Neural cell (in vitro differentiated cells): Measurements from ENCODE around the gene HSF4. TPM values are rescaled to one million over a fixed set of nuclear protein-coding genes. Genes with fewer than 3 reads are reported as not detected.

Experiments
- H2AFZ ChIP-seq: fragments of 200-600, 300-800 bp; sonication (generic), shearing (Covaris generic); 2 replicates; pipeline ENCODE4 v1.6.0; 2014; ENCODE audit warnings: low read depth, mild to moderate bottlenecking, antibody characterized with exemption, low read length, moderate library complexity
- H3F3A ChIP-seq: fragments of 200-600 bp; shearing (Covaris generic); 2 replicates; pipeline ENCODE4 v1.6.1; 2016; ENCODE audit warnings: mild to moderate bottlenecking, moderate library complexity, mixed read lengths, antibody characterized with exemption, low read length; ENCODE audit not compliant: insufficient read depth, poor library complexity, severe bottlenecking
- H3K27ac ChIP-seq: fragments of 200-600, 300-800 bp; sonication (generic), shearing (Covaris generic); 2 replicates; pipeline ENCODE4 v1.5.1; 2014; ENCODE audit warnings: mild to moderate bottlenecking, low read length, moderate library complexity
- H3K27me3 ChIP-seq: fragments of 300-800, 200-600 bp; sonication (generic), shearing (Covaris generic); 2 replicates; pipeline ENCODE4 v1.6.0; 2014; ENCODE audit warnings: mild to moderate bottlenecking, low read depth, low read length, moderate library complexity; ENCODE audit not compliant: insufficient read depth
- H3K36me3 ChIP-seq: fragments of 300-800, 200-600 bp; sonication (generic), shearing (Covaris generic); 2 replicates; pipeline ENCODE4 v1.5.1; 2014; ENCODE audit warnings: mild to moderate bottlenecking, antibody characterized with exemption, low read length, moderate library complexity; ENCODE audit not compliant: insufficient read depth
- H3K4me2 ChIP-seq: fragments of 300-800, 200-600 bp; sonication (generic), shearing (Covaris generic); 2 replicates; pipeline ENCODE4 v1.6.0; 2014; ENCODE audit warnings: mild to moderate bottlenecking, low read length
- H3K4me3 ChIP-seq: fragments of 300-800, 200-600 bp; sonication (generic), shearing (Covaris generic); 2 replicates; pipeline ENCODE4 v1.5.1; 2014; ENCODE audit warnings: mild to moderate bottlenecking, low read length, moderate library complexity
- H3K79me2 ChIP-seq: fragments of 200-600 bp; shearing (Covaris generic); replicated peaks from 2 replicates; pipeline ENCODE4 v1.6.0; 2014; ENCODE audit warnings: mild to moderate bottlenecking, low read length, moderate library complexity; ENCODE audit not compliant: insufficient read depth
- H3K9ac ChIP-seq: fragments of 300-800, 200-600 bp; sonication (generic), shearing (Covaris generic); 2 replicates; pipeline ENCODE4 v1.6.1; 2016; ENCODE audit warnings: mild to moderate bottlenecking, low read length, mixed read lengths
- H3K9me2 ChIP-seq: fragments of 200-600 bp; shearing (Covaris generic); 2 replicates; pipeline ENCODE4 v1.6.1; 2016; ENCODE audit warnings: mild to moderate bottlenecking, low read length, mixed read lengths; ENCODE audit not compliant: insufficient read depth
- H3K9me3 ChIP-seq: fragments of 200-600, 300-800 bp; sonication (generic), shearing (Covaris generic); 2 replicates; pipeline ENCODE4 v1.6.1; 2016; ENCODE audit warnings: mild to moderate bottlenecking, mixed run types, low read length, moderate library complexity, mixed read lengths
- H4K20me1 ChIP-seq: fragments of 200-600 bp; shearing (Covaris generic); 2 replicates; pipeline ENCODE4 v1.6.1; 2016; ENCODE audit warnings: mild to moderate bottlenecking, mixed run types; ENCODE audit not compliant: insufficient read depth
- CTCF ChIP-seq: fragments of 450-650 bp; IDR thresholded peaks from 2 replicates; pipeline ENCODE4 v1.5.1; 2014; ENCODE audit warnings: antibody characterized with exemption, mild to moderate bottlenecking, moderate library complexity; ENCODE audit not compliant: poor library complexity, severe bottlenecking
- EP300 ChIP-seq: fragments of 450-650 bp; conservative IDR thresholded peaks from 2 replicates; pipeline ENCODE4 v1.6.1; 2014; ENCODE audit warnings: antibody characterized with exemption, mild to moderate bottlenecking, moderate library complexity; ENCODE audit not compliant: poor library complexity, severe bottlenecking
- EZH2 ChIP-seq: fragments of 200-600, 300-800 bp; shearing (Covaris generic), sonication (generic); IDR thresholded peaks from 2 replicates; pipeline ENCODE4 v1.6.1; 2014; ENCODE audit warnings: antibody characterized with exemption, low read length, borderline replicate concordance, mild to moderate bottlenecking; ENCODE audit not compliant: insufficient read depth, poor library complexity, severe bottlenecking
- MXI1 ChIP-seq: fragments of 450-650 bp; conservative IDR thresholded peaks from 2 replicates; pipeline ENCODE4 v1.6.1; 2014; ENCODE audit warnings: antibody characterized with exemption, mild to moderate bottlenecking; ENCODE audit not compliant: poor library complexity, severe bottlenecking
- POLR2AphosphoS5 ChIP-seq: IDR thresholded peaks from 2 replicates; pipeline ENCODE4 v1.6.1; 2012
- RAD21 ChIP-seq: fragments of 450-650 bp; conservative IDR thresholded peaks from 2 replicates; pipeline ENCODE4 v1.6.1; 2014; ENCODE audit warnings: antibody characterized with exemption, mild to moderate bottlenecking, moderate library complexity
- REST ChIP-seq: IDR thresholded peaks from 2 replicates; pipeline ENCODE4 v1.6.1; 2012; ENCODE audit warnings: borderline replicate concordance
- SMC3 ChIP-seq: fragments of 450-650 bp; conservative IDR thresholded peaks from 2 replicates; pipeline ENCODE4 v1.6.1; 2014; ENCODE audit warnings: antibody characterized with exemption, mild to moderate bottlenecking, moderate library complexity; ENCODE audit not compliant: poor library complexity
- TAF1 ChIP-seq: IDR thresholded peaks from 2 replicates; pipeline ENCODE4 v1.6.1; 2012; ENCODE audit warnings: low read depth
- polyA plus RNA-seq: library from polyadenylated mRNA; depleted of rRNA; stranded (reverse); fragments of >200 nt; gene quantifications from 2 replicates; pipeline ENCODE4 v1.2.3, GENCODE V29; 2014

Gene HSF4
- polyA plus RNA-seq, 1 donor from 2014 or later: 12.7 TPM

DNA sequence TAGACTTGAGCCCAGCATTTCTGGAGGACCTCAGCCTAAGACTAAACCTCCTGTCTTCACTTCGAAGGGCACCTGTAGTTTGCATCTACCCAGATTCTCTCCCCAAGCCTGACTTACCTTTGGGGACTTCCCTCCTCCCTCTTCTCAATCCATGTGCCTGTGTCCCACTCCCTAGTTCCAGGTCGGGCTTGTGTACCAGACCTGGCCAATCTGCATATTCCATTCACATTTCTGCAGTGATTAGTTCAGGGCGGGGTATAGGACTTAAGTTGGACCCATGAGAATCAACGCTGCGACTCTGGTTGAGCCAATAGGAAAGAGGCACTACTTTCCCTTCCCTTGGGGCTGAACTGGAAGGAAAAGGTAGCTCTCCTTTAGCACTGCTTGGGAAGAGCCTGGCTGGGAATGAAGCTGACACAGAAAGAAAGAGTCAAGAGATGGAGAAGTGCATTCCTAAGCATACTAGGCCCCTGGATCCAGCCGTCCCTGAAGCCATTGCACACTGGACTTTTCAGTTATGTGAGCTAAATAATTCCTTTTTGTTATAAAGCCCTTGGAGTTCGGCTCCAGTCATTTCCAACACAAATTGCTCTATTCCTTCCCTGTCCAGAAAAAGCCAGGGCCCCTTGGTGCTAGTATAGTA lies 7.3 kb upstream of the HSF4 start:
- peaks cover 100% of the 10 kb centered on the region for H3K27me3 ChIP-seq
- TF ChIP-seq RAD21 (no peak), POLR2AphosphoS5 (no peak), EZH2 (no peak), CTCF (no peak), REST (no peak), EP300 (no peak), MXI1 (no peak), SMC3 (no peak), TAF1 (no peak)

GRCh38 chr16:67157892-67158635 lies 6.5 kb upstream of the HSF4 start:
- no peaks in the 10 kb centered on the region for H3F3A ChIP-seq
- no peaks in the 10 kb centered on the region for H3K36me3 ChIP-seq
- H2AFZ ChIP-seq: no peak overlapping the region
- no peak overlapping the region for H3K9ac ChIP-seq
- no peak overlapping the region for H3K4me2 ChIP-seq
- TF ChIP-seq CTCF (no peak), EP300 (no peak), EZH2 (no peak), REST (no peak), TAF1 (no peak), SMC3 (no peak), POLR2AphosphoS5 (no peak), RAD21 (no peak), MXI1 (no peak)
- no peak overlapping the region for H3K4me3 ChIP-seq
- H3K27me3 ChIP-seq: peaks cover 100% of the 10 kb centered on the region
- no peaks in the 10 kb centered on the region for H4K20me1 ChIP-seq
- H3K27ac ChIP-seq: no peak overlapping the region
- no peaks in the 10 kb centered on the region for H3K9me3 ChIP-seq
- H3K79me2 ChIP-seq: no peaks in the 10 kb centered on the region
- no peaks in the 10 kb centered on the region for H3K9me2 ChIP-seq

More for the DNA sequence above, 7.3 kb upstream of the HSF4 start:
- no peaks in the 10 kb centered on the region for H3K9me3 ChIP-seq
- H3K9ac ChIP-seq: no peak overlapping the region
- no peak overlapping the region for H3K27ac ChIP-seq
- H3K4me2 ChIP-seq: no peak overlapping the region
- no peaks in the 10 kb centered on the region for H3K9me2 ChIP-seq
- H3K4me3 ChIP-seq: no peak overlapping the region
- H3K79me2 ChIP-seq: no peaks in the 10 kb centered on the region
- H2AFZ ChIP-seq: no peak overlapping the region
- H3K36me3 ChIP-seq: no peaks in the 10 kb centered on the region
- no peaks in the 10 kb centered on the region for H3F3A ChIP-seq
- no peaks in the 10 kb centered on the region for H4K20me1 ChIP-seq
